AG09309 (cell line): ENCODE results near the gene CDCA7.

ENCODE experiments used
- DNase-seq: peaks from one replicate; pipeline ENCODE4 v3.0.0-alpha.2; 2010; ENCODE audit warnings: low read depth
- H3K4me3 ChIP-seq: 2 replicates; pipeline ENCODE4 v1.5.1; 2011; ENCODE audit warnings: mild to moderate bottlenecking, low read depth, low read length, moderate library complexity; ENCODE audit not compliant: control insufficient read depth
- TF ChIP-seq, protein P1 (sequence below): IDR thresholded peaks from 2 replicates; pipeline ENCODE4 v1.5.1; 2011; ENCODE audit warnings: mild to moderate bottlenecking, low read depth, low read length, inconsistent platforms; ENCODE audit not compliant: insufficient read depth, control insufficient read depth; ENCODE audit errors: missing control alignments

CDCA7 gene

DNA sequence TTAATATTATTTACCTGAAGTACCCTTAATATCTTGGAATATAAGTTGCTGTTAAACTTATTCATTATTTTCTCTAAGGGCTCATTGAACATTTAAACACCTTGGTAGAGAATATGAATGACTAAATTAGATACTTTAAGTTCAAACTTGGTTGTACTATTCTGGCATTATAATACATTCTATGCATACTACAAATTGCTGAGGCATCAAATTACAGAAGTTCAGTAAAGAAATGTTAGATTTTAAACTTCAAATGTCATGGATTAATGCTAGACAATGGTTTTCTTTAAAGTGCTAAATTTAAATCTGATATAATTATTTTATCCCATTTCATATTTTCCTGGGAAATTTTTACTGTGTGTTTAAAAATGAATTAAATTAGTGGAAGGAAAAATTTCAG lies 63.1 kb downstream of the CDCA7 start:
- TF ChIP-seq, protein P1, sequence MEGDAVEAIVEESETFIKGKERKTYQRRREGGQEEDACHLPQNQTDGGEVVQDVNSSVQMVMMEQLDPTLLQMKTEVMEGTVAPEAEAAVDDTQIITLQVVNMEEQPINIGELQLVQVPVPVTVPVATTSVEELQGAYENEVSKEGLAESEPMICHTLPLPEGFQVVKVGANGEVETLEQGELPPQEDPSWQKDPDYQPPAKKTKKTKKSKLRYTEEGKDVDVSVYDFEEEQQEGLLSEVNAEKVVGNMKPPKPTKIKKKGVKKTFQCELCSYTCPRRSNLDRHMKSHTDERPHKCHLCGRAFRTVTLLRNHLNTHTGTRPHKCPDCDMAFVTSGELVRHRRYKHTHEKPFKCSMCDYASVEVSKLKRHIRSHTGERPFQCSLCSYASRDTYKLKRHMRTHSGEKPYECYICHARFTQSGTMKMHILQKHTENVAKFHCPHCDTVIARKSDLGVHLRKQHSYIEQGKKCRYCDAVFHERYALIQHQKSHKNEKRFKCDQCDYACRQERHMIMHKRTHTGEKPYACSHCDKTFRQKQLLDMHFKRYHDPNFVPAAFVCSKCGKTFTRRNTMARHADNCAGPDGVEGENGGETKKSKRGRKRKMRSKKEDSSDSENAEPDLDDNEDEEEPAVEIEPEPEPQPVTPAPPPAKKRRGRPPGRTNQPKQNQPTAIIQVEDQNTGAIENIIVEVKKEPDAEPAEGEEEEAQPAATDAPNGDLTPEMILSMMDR: no peak
- DNase-seq: no peak

More for the DNA sequence above, 63.1 kb downstream of the CDCA7 start:
- H3K4me3 ChIP-seq: no peak overlapping the region
